PFSK-1 (cell line): Measurements from ENCODE around the gene CDCP2.

Experiments used
- FOXP2 ChIP-seq: optimal IDR thresholded peaks from 2 replicates; pipeline ENCODE3; 2011; ENCODE audit warnings: borderline replicate concordance, control low read depth, inconsistent platforms; ENCODE audit not compliant: insufficient read depth; ENCODE audit errors: extremely low read length, extremely low read depth
- REST ChIP-seq, 2 experiments: IDR thresholded peaks; 2 replicates each; pipeline versions ENCODE4 v1.6.1 to v1.8.0; 2011 to 2012; ENCODE audit warnings: low read depth in 2 of 2, low read length in 2 of 2, control low read depth in 1 of 2, inconsistent platforms in 1 of 2, mild to moderate bottlenecking in 1 of 2, moderate library complexity in 1 of 2; ENCODE audit not compliant: insufficient read depth in 1 of 2
- SIN3A ChIP-seq: IDR thresholded peaks from 2 replicates; pipeline ENCODE4 v1.6.1; 2012; ENCODE audit warnings: mild to moderate bottlenecking, low read length, moderate library complexity, borderline replicate concordance; ENCODE audit not compliant: insufficient read depth
- TAF1 ChIP-seq: IDR thresholded peaks from 2 replicates; pipeline ENCODE4 v1.6.1; 2012; ENCODE audit warnings: low read length, control low read depth, borderline replicate concordance; ENCODE audit not compliant: insufficient read depth

GRCh38 chr1:54129858-54130257, 22.9 kb downstream of the CDCP2 start:
- no peak for TF ChIP-seq TAF1
- no peak for TF ChIP-seq REST (IDR thresholded peaks at IDR 0.05; ENCODE audit: insufficient read depth in 1 of 2, low read depth in 2 of 2, low read length in 2 of 2)
- no peak for TF ChIP-seq SIN3A
- TF ChIP-seq FOXP2, result no peak
